HL-60/S4 treated with retinoic acid at 250 ng/mL for 4 days and 3 days (cell line): ENCODE measurements around the gene ACOT11.

ENCODE experiments used
- in situ Hi-C: fragments of 300-500 bp; cut with MboI; formaldehyde crosslinking; loops from 2 replicates; pipeline ENCODE4 v1.7.0; 2022; ENCODE audit warnings: low sequenced_read_pairs

Gene ACOT11

GRCh38 chr1:54640863-54641836 is 93.1 kb downstream of the ACOT11 start, which contains the start of gene MROH7:
MROH7 (plus strand) TSS chr1:54641786; CDS start chr1:54652927, 11,141 bp downstream.
- in situ Hi-C loops = no loop called here

GRCh38 chr1:54643736-54644135 is 95.7 kb downstream of the ACOT11 start:
- in situ Hi-C loops = no loop called here

GRCh38 chr1:54645806-54646676 is 98.0 kb downstream of the ACOT11 start:
- in situ Hi-C loops = no loop called here

- in situ Hi-C loops = no loop called here
Measured at GRCh38 chr1:54649130-54649898, 101.3 kb downstream of the ACOT11 start.

GRCh38 chr1:54649921-54650320 is 101.9 kb downstream of the ACOT11 start:
- in situ Hi-C loops = no loop called here

GRCh38 chr1:54650417-54650816 is 102.4 kb downstream of the ACOT11 start:
- in situ Hi-C loops = no loop called here

- in situ Hi-C loops = no loop called here
Measured at GRCh38 chr1:54651608-54652007, 103.6 kb downstream of the ACOT11 start.

- in situ Hi-C loops = no loop called here
Measured at GRCh38 chr1:54652168-54652567, 104.1 kb downstream of the ACOT11 start.

GRCh38 chr1:54653036-54653435 is 105.0 kb downstream of the ACOT11 start:
- in situ Hi-C loops = no loop called here

GRCh38 chr1:54658164-54658913 is 110.3 kb downstream of the ACOT11 start:
- in situ Hi-C loops = no loop called here
